ENCODE data around the gene OVAAL. TPM values are rescaled to one million over a fixed set of nuclear protein-coding genes. Genes with fewer than 3 reads are reported as not detected.

OVAAL gene
- total and polyA plus RNA-seq, 2 of the 8 experiments (the other 6 are each of a cell fraction or from before 2014, with no cell fraction given): not detected

DNA sequence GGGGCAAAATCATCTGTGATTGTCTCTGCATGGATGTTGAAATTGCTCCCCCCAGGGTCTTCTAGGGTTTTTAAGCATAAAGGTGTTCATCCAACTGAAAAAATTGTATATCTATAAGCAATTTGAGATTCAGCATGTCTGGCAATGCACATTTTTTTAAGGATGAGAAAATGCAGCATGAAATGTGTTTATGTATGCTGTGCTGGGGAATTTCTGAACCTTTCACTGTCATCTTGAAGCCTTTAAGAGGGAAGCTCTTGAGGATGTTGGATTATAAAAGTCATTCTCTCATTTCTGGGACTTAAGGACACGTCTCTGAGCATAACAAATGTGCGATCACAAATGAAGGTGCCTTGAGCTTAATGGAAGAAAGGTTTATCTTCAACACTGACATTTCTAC, 9.4 kb downstream of the OVAAL start:
- H2BK120ac ChIP-seq (replicated peaks; ENCODE audit: low read depth, low read length): no peak overlapping the region
- no peak overlapping the region for H3K4me2 ChIP-seq (ENCODE audit: insufficient read depth in 1 of 2, low read depth in 2 of 2, low read length in 2 of 2)
- no peak overlapping the region for H3K14ac ChIP-seq (ENCODE audit: insufficient read length)
- H3K79me1 ChIP-seq (ENCODE audit: low read depth, low read length): no peaks in the 10 kb centered on the region
- H3K27me3 ChIP-seq (replicated peaks in 1 of 4; ENCODE audit: control insufficient read depth in 3 of 4, extremely low read depth in 1 of 4, insufficient read depth in 3 of 4, low read length in 3 of 4): no peaks in the 10 kb centered on the region
- H3K9ac ChIP-seq (replicated peaks in 1 of 4; ENCODE audit: extremely low read depth in 1 of 4, low read depth in 3 of 4, low read length in 3 of 4): no peak overlapping the region
- H2BK15ac ChIP-seq (ENCODE audit: low read length): no peak overlapping the region
- ChIA-PET CTCF (ENCODE audit: partially characterized antibody) (interaction anchor here (1.0 kb wide), 1 partner anchor 27 kb away, joined by 3 read pairs; no protein-coding TSS in a partner anchor), POLR2A (ENCODE audit: partially characterized antibody) (no interaction called here)
- H2BK12ac ChIP-seq (ENCODE audit: low read depth, low read length): no peak overlapping the region
- no peak overlapping the region for H3K4me3 ChIP-seq (ENCODE audit: extremely low read depth in 1 of 4, insufficient read depth in 2 of 4, low read depth in 3 of 4, low read length in 4 of 4)
- H2BK5ac ChIP-seq (ENCODE audit: low read depth, low read length): no peak overlapping the region
- no peaks in the 10 kb centered on the region for H3K4me1 ChIP-seq (replicated peaks in 1 of 4; ENCODE audit: control insufficient read depth in 3 of 4, insufficient read depth in 4 of 4, low read length in 3 of 4)
- no peak overlapping the region for H2BK20ac ChIP-seq (ENCODE audit: low read length)
- 95% methylated on average over 2 of the region's 2 CpGs; no CpG with 5 or more reads in 1 of the 2 experiments for WGBS, 2 experiments (ENCODE audit: extremely low coverage in 1 of 2, insufficient coverage in 1 of 2, insufficient read length in 1 of 2, insufficient replicate concordance in 2 of 2, low coverage in 1 of 2, low lambda C conversion rate in 2 of 2, missing lambda C conversion rate in 1 of 2)
- FAIRE-seq (no peak), DNase-seq (ENCODE audit: low read depth in 1 of 2, low spot score in 2 of 2) (no peak)
- H3K56ac ChIP-seq (replicated peaks; ENCODE audit: insufficient read length, low read depth, low read length): no peak overlapping the region
- no peaks in the 10 kb centered on the region for H3K79me2 ChIP-seq (ENCODE audit: control insufficient read depth in 1 of 2, insufficient read depth in 2 of 2, low read length in 2 of 2)
- TF ChIP-seq SRF (IDR thresholded peaks at IDR 0.05; ENCODE audit: low read depth, low read length) (no peak), TAF1 (IDR thresholded peaks at IDR 0.05; ENCODE audit: low read depth, low read length) (no peak), CTBP2 (IDR thresholded peaks at IDR 0.05; ENCODE audit: borderline replicate concordance, insufficient read depth, insufficient read length, low read length) (no peak), NANOG (IDR thresholded peaks at IDR 0.05; ENCODE audit: insufficient read depth, low read depth, low read length, poor library complexity, severe bottlenecking) (no peak)
- TF ChIP-seq, protein P1, sequence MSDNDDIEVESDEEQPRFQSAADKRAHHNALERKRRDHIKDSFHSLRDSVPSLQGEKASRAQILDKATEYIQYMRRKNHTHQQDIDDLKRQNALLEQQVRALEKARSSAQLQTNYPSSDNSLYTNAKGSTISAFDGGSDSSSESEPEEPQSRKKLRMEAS (IDR thresholded peaks at IDR 0.05): no peak
- H4K91ac ChIP-seq (replicated peaks; ENCODE audit: insufficient read length, low read length): no peak overlapping the region
- H3K27ac ChIP-seq (ENCODE audit: low read depth, low read length): no peak overlapping the region
- no peaks in the 10 kb centered on the region for H3K9me3 ChIP-seq (ENCODE audit: insufficient read depth in 2 of 2, low read depth in 1 of 2, low read length in 1 of 2)
- no peak overlapping the region for H2AK5ac ChIP-seq (ENCODE audit: low read depth, low read length)
- no peak overlapping the region for H3K4ac ChIP-seq (replicated peaks; ENCODE audit: insufficient read length, low read depth, low read length)
- H2AFZ ChIP-seq (ENCODE audit: low read length): no peak overlapping the region
- H3K23ac ChIP-seq (ENCODE audit: insufficient read length): no peak overlapping the region
- H4K5ac ChIP-seq (ENCODE audit: insufficient read length, low read depth, low read length): no peak overlapping the region
- no peak overlapping the region for H3K18ac ChIP-seq (ENCODE audit: extremely low read depth, low read length)
- H4K8ac ChIP-seq (ENCODE audit: extremely low read depth, insufficient read depth, low read length): no peak overlapping the region
- no peaks in the 10 kb centered on the region for H3K36me3 ChIP-seq (ENCODE audit: control insufficient read depth in 2 of 4, insufficient read depth in 4 of 4, low read length in 3 of 4)
- H4K20me1 ChIP-seq (replicated peaks in 1 of 2; ENCODE audit: control insufficient read depth in 1 of 2, insufficient read depth in 2 of 2, low read length in 2 of 2): no peaks in the 10 kb centered on the region
- no peaks in the 10 kb centered on the region for H3K23me2 ChIP-seq (ENCODE audit: low read depth, low read length)
